H9 (cell line): Measurements from ENCODE around the gene CDH13. TPM values are rescaled to one million over a fixed set of nuclear protein-coding genes. Genes with fewer than 3 reads are reported as not detected.

Experiments used
- DNase-seq: peaks from one replicate; pipeline ENCODE4 v3.0.0-alpha.2; 2017
- H2AFZ ChIP-seq: one replicate; pipeline ENCODE4 v1.6.1; 2013; ENCODE audit warnings: mild to moderate bottlenecking, low read length, control low read depth, moderate library complexity
- H2AK5ac ChIP-seq: 2 replicates; pipeline ENCODE4 v1.6.1; 2013; ENCODE audit warnings: low read length, control low read depth, mixed read lengths; ENCODE audit not compliant: insufficient read length
- H2BK120ac ChIP-seq: one replicate; pipeline ENCODE4 v1.6.1; 2013; ENCODE audit warnings: low read depth, mild to moderate bottlenecking, low read length, control low read depth, inconsistent platforms; ENCODE audit not compliant: poor library complexity, severe bottlenecking
- H2BK12ac ChIP-seq: 2 replicates; pipeline ENCODE4 v1.6.1; 2013; ENCODE audit warnings: low read length, control low read depth, mixed read lengths, low read depth; ENCODE audit not compliant: insufficient read length
- H2BK15ac ChIP-seq: 2 replicates; pipeline ENCODE4 v1.6.1; 2013; ENCODE audit warnings: low read depth, low read length, control low read depth
- H2BK20ac ChIP-seq: one replicate; pipeline ENCODE4 v1.6.1; 2013; ENCODE audit warnings: low read depth, mild to moderate bottlenecking, low read length, control low read depth, inconsistent platforms; ENCODE audit not compliant: poor library complexity, severe bottlenecking
- H2BK5ac ChIP-seq: 2 replicates; pipeline ENCODE4 v1.6.1; 2013; ENCODE audit warnings: low read length, control low read depth, mixed read lengths; ENCODE audit not compliant: insufficient read length
- H3K14ac ChIP-seq: 2 replicates; pipeline ENCODE4 v1.6.1; 2013; ENCODE audit warnings: low read length, control low read depth; ENCODE audit not compliant: insufficient read depth
- H3K18ac ChIP-seq: 2 replicates; pipeline ENCODE4 v1.6.1; 2013; ENCODE audit warnings: low read depth, mild to moderate bottlenecking, mixed read lengths, low read length, control low read depth; ENCODE audit not compliant: insufficient read length
- H3K23ac ChIP-seq: 2 replicates; pipeline ENCODE4 v1.6.1; 2013; ENCODE audit warnings: low read length, control low read depth, mixed read lengths, low read depth; ENCODE audit not compliant: insufficient read length
- H3K23me2 ChIP-seq: 2 replicates; pipeline ENCODE4 v1.6.1; 2013; ENCODE audit warnings: low read depth, mild to moderate bottlenecking, mixed read lengths, low read length, control low read depth; ENCODE audit not compliant: insufficient read length, poor library complexity, severe bottlenecking
- H3K27ac ChIP-seq: 2 replicates; pipeline ENCODE4 v1.5.1; 2013; ENCODE audit warnings: low read length, control low read depth, mixed read lengths, low read depth; ENCODE audit not compliant: insufficient read length
- H3K27me3 ChIP-seq: 2 replicates; pipeline ENCODE4 v1.6.1; 2013; ENCODE audit warnings: low read length, control low read depth, inconsistent platforms; ENCODE audit not compliant: insufficient read depth
- H3K4ac ChIP-seq: 2 replicates; pipeline ENCODE4 v1.6.1; 2013; ENCODE audit warnings: low read depth, mild to moderate bottlenecking, control low read depth, inconsistent platforms, low read length, moderate library complexity
- H3K4me1 ChIP-seq: 2 replicates; pipeline ENCODE4 v1.6.1; 2013; ENCODE audit warnings: low read length, control low read depth, inconsistent platforms; ENCODE audit not compliant: insufficient read depth
- H3K4me2 ChIP-seq: 2 replicates; pipeline ENCODE4 v1.6.1; 2013; ENCODE audit warnings: low read length, control low read depth, mixed read lengths; ENCODE audit not compliant: insufficient read length, insufficient read depth
- H3K56ac ChIP-seq: 2 replicates; pipeline ENCODE4 v1.6.1; 2013; ENCODE audit warnings: low read depth, mild to moderate bottlenecking, mixed read lengths, low read length, control low read depth; ENCODE audit not compliant: insufficient read length
- H3K79me1 ChIP-seq: 2 replicates; pipeline ENCODE4 v1.6.1; 2013; ENCODE audit warnings: low read depth, mild to moderate bottlenecking, moderate library complexity, low read length, control low read depth, inconsistent platforms; ENCODE audit not compliant: insufficient read depth, poor library complexity, severe bottlenecking
- H3K79me2 ChIP-seq: 2 replicates; pipeline ENCODE4 v1.6.1; 2013; ENCODE audit warnings: low read length, control low read depth, inconsistent platforms; ENCODE audit not compliant: insufficient read depth
- H3K9ac ChIP-seq: 2 replicates; pipeline ENCODE4 v1.6.1; 2013; ENCODE audit warnings: low read length, control low read depth, mixed read lengths; ENCODE audit not compliant: insufficient read length; ENCODE audit errors: extremely low read depth
- H3K9me3 ChIP-seq: one replicate; pipeline ENCODE4 v1.6.1; 2013; ENCODE audit warnings: low read depth, low read length, inconsistent platforms; ENCODE audit not compliant: control insufficient read depth
- H3T11ph ChIP-seq: one replicate; pipeline ENCODE4 v1.6.1; 2013; ENCODE audit warnings: mild to moderate bottlenecking, low read length, control low read depth, inconsistent platforms
- H4K20me1 ChIP-seq: one replicate; pipeline ENCODE4 v1.6.1; 2013; ENCODE audit not compliant: control insufficient read depth, insufficient read length, insufficient read depth
- H4K5ac ChIP-seq: 2 replicates; pipeline ENCODE4 v1.6.1; 2013; ENCODE audit warnings: low read depth, mild to moderate bottlenecking, mixed read lengths, low read length, control low read depth; ENCODE audit not compliant: insufficient read length
- H4K8ac ChIP-seq: replicated peaks from 2 replicates; pipeline ENCODE4 v1.6.1; 2013; ENCODE audit warnings: low read length, control low read depth, mixed read lengths, low read depth; ENCODE audit not compliant: insufficient read length
- H4K91ac ChIP-seq: 2 replicates; pipeline ENCODE4 v1.6.1; 2013; ENCODE audit warnings: low read depth, mild to moderate bottlenecking, moderate library complexity, mixed read lengths, low read length, control low read depth; ENCODE audit not compliant: insufficient read length
- H3K27ac Mint-ChIP-seq, 3 experiments: 2 replicates in 2 of 3; 3 replicates in 1 of 3; pipeline ENCODE4 v1.8.0; 2020 to 2021; ENCODE audit warnings: mixed read lengths in 3 of 3, mild to moderate bottlenecking in 1 of 3, moderate library complexity in 1 of 3
- H3K27me3 Mint-ChIP-seq: 2 replicates; pipeline ENCODE4 v1.8.0; 2021; ENCODE audit warnings: low read depth, mild to moderate bottlenecking, moderate library complexity, mixed read lengths
- H3K36me3 Mint-ChIP-seq, 3 experiments: 2 replicates in 2 of 3; 3 replicates in 1 of 3; pipeline ENCODE4 v1.8.0; 2020 to 2021; ENCODE audit warnings: low read depth in 3 of 3, mixed read lengths in 3 of 3; ENCODE audit not compliant: insufficient read depth in 1 of 3
- H3K4me1 Mint-ChIP-seq, 2 experiments: 2 replicates each; pipeline ENCODE4 v1.8.0; 2020; ENCODE audit warnings: mixed read lengths in 2 of 2
- H3K4me3 Mint-ChIP-seq, 2 experiments: 2 replicates in 1 of 2; 3 replicates in 1 of 2; pipeline ENCODE4 v1.8.0; 2020 to 2021; ENCODE audit warnings: mild to moderate bottlenecking in 2 of 2, mixed read lengths in 2 of 2, moderate library complexity in 1 of 2
- H3K9me3 Mint-ChIP-seq, 2 experiments: 2 replicates in 1 of 2; 3 replicates in 1 of 2; pipeline ENCODE4 v1.8.0; 2020; ENCODE audit warnings: mild to moderate bottlenecking in 2 of 2, mixed read lengths in 2 of 2, moderate library complexity in 1 of 2
- CTCF ChIP-seq: fragments of 200-600 bp; sonication (generic); conservative IDR thresholded peaks from 3 replicates; pipeline ENCODE4 v1.8.0; 2021; ENCODE audit warnings: antibody characterized with exemption, mild to moderate bottlenecking
- WGBS: extraction: QIAGEN DNeasy Blood & Tissue Kit; methylation state at CpG from one replicate; pipeline ENCODE4 v1.1.7; 2013; ENCODE audit warnings: missing lambda C conversion rate, low lambda C conversion rate, mixed read lengths; ENCODE audit not compliant: insufficient read length; ENCODE audit errors: extremely low coverage; 5-methylcytosine and 5-hydroxymethylcytosine counted together
- total RNA-seq: library from RNA; stranded (reverse); gene quantifications from 2 replicates; pipeline ENCODE4 v1.2.1, GENCODE V29; 2021

The CDH13 gene
- total RNA-seq, 1 experiment from 2014 or later, result 1.5 TPM

- Histone ChIP-seq H3K23ac (no peak overlapping the region), H3K18ac (no peak overlapping the region), H3K27ac (no peak overlapping the region), H2AK5ac (no peak overlapping the region), H4K8ac (no peak overlapping the region), H2BK15ac (no peak overlapping the region), H3K79me1 (no peaks in the 10 kb centered on the region), H4K20me1 (no peaks in the 10 kb centered on the region), H3K14ac (no peak overlapping the region), H2BK120ac (no peak overlapping the region), H3K56ac (no peak overlapping the region), H3K27me3 (no peaks in the 10 kb centered on the region), H3K4me1 (peaks cover under 1% of the 10 kb centered on the region; the same call in 1 of the 2 replicates), H3K4ac (no peak overlapping the region), H2AFZ (no peak overlapping the region), H2BK5ac (no peak overlapping the region), H3K9me3 (no peaks in the 10 kb centered on the region), H2BK20ac (no peak overlapping the region), H3K9ac (no peak overlapping the region), H2BK12ac (no peak overlapping the region), H3K79me2 (no peaks in the 10 kb centered on the region), H3T11ph (no peak overlapping the region), H4K5ac (no peak overlapping the region), H3K23me2 (no peaks in the 10 kb centered on the region), H3K4me2 (no peak overlapping the region), H4K91ac (no peak overlapping the region)
- no CpG with 5 or more reads among the region's 4 CpGs for WGBS
- DNase-seq, result no peak
- Mint-ChIP-seq H3K27ac (peak overlapping the region in 1 of 3 experiments; percentile 72; a peak in 1 of 7 replicates), H3K36me3 (no peaks in the 10 kb centered on the region), H3K27me3 (no peaks in the 10 kb centered on the region; the same call in 1 of the 2 replicates), H3K4me1 (peaks cover 22 to 24% of the 10 kb centered on the region in 2 experiments), H3K4me3 (no peak overlapping the region), H3K9me3 (no peaks in the 10 kb centered on the region)
- no peak for TF ChIP-seq CTCF
Measured at GRCh38 chr16:82638095-82638798, 11.5 kb downstream of the CDH13 start.
